Colonic mucosa (tissue), 4 donors: ENCODE data around the gene CD44. TPM values are rescaled to one million over a fixed set of nuclear protein-coding genes. Genes with fewer than 3 reads are reported as not detected.
A peak's percentile ranks its signal among the peaks of the same experiment; 100 is the strongest.

Experiments
- DNase-seq: peaks from one replicate; pipeline ENCODE4 v3.0.0-alpha.2; 2020
- H3K27ac ChIP-seq: fragments of 200-600 bp; one replicate; pipeline ENCODE4 v1.8.0; 2021
- H3K27me3 ChIP-seq: fragments of 200-600 bp; one replicate; pipeline ENCODE4 v1.8.0; 2021
- H3K36me3 ChIP-seq: fragments of 200-600 bp; one replicate; pipeline ENCODE4 v1.8.0; 2021
- H3K4me1 ChIP-seq: fragments of 200-600 bp; one replicate; pipeline ENCODE4 v1.8.0; 2021; ENCODE audit warnings: mild to moderate bottlenecking
- H3K4me3 ChIP-seq: fragments of 200-600 bp; one replicate; pipeline ENCODE4 v1.8.0; 2021
- H3K9ac ChIP-seq, 2 donors: one replicate each; pipeline ENCODE4 v1.7.0; 2013; ENCODE audit warnings: control low read depth in 2 of 2, low read depth in 2 of 2, low read length in 2 of 2
- H3K9me3 ChIP-seq: fragments of 200-600 bp; one replicate; pipeline ENCODE4 v1.8.0; 2021
- intact Hi-C: fragments of 100-400 bp; cut with DNase I; formaldehyde crosslinking; loops from one replicate; pipeline ENCODE4 v1.14.1; 2022
- total RNA-seq, 2 donors: library from RNA; stranded (reverse); fragmentation: NEBNext Ultra II Directional in 1 of 2; extraction: Animal tissue kit (Norgen Biotek cat#: 25700) in 1 of 2; gene quantifications; one replicate each; pipeline ENCODE4 v1.2.1, GENCODE V29; 2021
- TF ChIP-seq, protein P1 (sequence below): fragments of 200-600 bp; IDR thresholded peaks from one replicate; pipeline ENCODE4 v1.8.0; 2022; ENCODE audit warnings: antibody characterized with exemption, mild to moderate bottlenecking
- donor health status: healthy.
- donor health status: DM: no; HTN: no; CAD: no.
- donor health status: DM: no; HTN: no; CAD: no.

Gene CD44
- total RNA-seq, 2 donors from 2014 or later = 152 to 171 TPM

DNA sequence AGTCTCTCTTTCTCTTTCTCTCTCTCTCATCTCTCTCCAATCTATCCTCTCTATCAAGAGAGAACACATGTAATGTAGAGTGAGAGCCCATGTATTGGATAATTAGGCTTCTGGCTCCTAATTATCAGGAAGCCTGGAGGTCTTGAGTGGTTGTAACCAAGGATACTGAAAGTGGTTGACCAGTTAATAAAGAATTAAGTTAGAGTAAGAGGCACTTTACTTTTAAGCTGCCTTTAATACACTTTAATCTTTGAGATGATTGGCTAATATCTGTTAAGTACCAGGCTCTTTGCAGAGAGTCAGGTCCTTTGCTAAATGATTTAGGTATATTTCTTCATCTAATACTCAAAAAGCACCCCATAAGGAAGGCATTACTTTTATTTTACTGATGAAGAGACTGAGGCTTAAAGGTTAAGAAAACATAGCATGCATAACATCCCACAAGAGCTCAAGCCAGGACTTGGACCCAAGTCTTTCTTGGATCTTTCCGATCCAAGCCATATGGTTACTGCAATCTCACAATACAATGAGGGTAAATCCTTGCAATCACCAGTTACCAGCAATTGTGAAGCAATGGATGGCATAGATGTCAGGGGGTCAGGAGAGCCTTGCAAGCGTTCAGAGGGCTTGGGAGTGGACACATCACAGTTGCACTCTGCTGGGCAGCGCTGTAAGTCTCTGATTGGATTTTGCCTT is 22.1 kb downstream of the CD44 start:
- Histone ChIP-seq H3K36me3 (no peaks in the 10 kb centered on the region), H3K27ac (no peak overlapping the region), H3K9ac (no peak overlapping the region), H3K4me3 (no peak overlapping the region), H3K27me3 (no peaks in the 10 kb centered on the region), H3K9me3 (no peaks in the 10 kb centered on the region), H3K4me1 (peaks cover 16% of the 10 kb centered on the region)
- intact Hi-C loops = no loop called here
- DNase-seq = no peak
- TF ChIP-seq, protein P1, sequence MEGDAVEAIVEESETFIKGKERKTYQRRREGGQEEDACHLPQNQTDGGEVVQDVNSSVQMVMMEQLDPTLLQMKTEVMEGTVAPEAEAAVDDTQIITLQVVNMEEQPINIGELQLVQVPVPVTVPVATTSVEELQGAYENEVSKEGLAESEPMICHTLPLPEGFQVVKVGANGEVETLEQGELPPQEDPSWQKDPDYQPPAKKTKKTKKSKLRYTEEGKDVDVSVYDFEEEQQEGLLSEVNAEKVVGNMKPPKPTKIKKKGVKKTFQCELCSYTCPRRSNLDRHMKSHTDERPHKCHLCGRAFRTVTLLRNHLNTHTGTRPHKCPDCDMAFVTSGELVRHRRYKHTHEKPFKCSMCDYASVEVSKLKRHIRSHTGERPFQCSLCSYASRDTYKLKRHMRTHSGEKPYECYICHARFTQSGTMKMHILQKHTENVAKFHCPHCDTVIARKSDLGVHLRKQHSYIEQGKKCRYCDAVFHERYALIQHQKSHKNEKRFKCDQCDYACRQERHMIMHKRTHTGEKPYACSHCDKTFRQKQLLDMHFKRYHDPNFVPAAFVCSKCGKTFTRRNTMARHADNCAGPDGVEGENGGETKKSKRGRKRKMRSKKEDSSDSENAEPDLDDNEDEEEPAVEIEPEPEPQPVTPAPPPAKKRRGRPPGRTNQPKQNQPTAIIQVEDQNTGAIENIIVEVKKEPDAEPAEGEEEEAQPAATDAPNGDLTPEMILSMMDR = no peak

DNA sequence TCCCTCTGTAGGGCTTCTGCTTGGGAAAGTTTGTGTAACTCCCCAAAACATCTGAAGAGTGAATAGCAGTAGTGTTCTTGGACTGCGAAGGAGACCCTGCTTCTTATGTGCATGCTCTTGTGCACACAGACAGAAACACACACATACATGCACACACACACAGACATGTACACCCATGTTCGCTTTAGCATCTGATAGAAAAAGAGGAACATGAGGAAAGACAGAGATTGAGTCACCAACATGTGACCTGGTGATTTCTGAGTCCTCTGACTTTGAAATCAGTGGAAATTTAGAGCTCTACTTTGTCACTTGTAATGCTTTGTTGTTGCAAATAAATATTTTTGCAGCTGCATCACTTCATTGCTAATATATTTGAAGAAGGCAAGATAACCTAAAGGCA is 23.8 kb downstream of the CD44 start:
- no peaks in the 10 kb centered on the region for H3K27me3 ChIP-seq
- H3K4me3 ChIP-seq = no peak overlapping the region
- no peak overlapping the region for H3K9ac ChIP-seq
- TF ChIP-seq, protein P1 = no peak
- no peaks in the 10 kb centered on the region for H3K36me3 ChIP-seq
- H3K9me3 ChIP-seq = no peaks in the 10 kb centered on the region
- DNase-seq = no peak
- H3K4me1 ChIP-seq = peaks cover 23% of the 10 kb centered on the region
- H3K27ac ChIP-seq = peak overlapping the region; percentile 19
- intact Hi-C loops = no loop called here

DNA sequence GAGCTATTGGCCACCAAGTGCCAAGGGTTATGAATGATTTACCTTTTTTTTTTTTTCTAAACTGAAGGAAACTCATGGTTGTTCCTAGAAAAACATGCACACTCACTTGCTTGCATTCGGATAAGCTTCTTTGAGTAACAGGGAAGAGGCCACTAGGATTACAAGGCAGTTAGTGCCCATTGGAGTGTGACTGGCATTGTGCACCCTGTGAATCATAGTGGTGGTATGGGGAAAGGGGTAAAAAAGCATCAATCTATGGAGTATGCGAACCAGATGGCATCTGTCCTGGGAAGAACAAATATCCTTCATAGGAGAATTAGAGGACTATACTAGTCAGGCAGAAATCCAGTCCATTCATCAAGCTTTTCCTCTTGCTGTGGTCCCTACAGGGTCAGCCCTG is 24.2 kb downstream of the CD44 start:
- TF ChIP-seq, protein P1 = no peak
- no peaks in the 10 kb centered on the region for H3K27me3 ChIP-seq
- peak overlapping the region; percentile 19 for H3K27ac ChIP-seq
- H3K36me3 ChIP-seq = no peaks in the 10 kb centered on the region
- H3K9me3 ChIP-seq = no peaks in the 10 kb centered on the region
- H3K4me3 ChIP-seq = no peak overlapping the region
- intact Hi-C loops = no loop called here
- H3K9ac ChIP-seq = no peak overlapping the region
- H3K4me1 ChIP-seq = peaks cover 20% of the 10 kb centered on the region
- no peak for DNase-seq

DNA sequence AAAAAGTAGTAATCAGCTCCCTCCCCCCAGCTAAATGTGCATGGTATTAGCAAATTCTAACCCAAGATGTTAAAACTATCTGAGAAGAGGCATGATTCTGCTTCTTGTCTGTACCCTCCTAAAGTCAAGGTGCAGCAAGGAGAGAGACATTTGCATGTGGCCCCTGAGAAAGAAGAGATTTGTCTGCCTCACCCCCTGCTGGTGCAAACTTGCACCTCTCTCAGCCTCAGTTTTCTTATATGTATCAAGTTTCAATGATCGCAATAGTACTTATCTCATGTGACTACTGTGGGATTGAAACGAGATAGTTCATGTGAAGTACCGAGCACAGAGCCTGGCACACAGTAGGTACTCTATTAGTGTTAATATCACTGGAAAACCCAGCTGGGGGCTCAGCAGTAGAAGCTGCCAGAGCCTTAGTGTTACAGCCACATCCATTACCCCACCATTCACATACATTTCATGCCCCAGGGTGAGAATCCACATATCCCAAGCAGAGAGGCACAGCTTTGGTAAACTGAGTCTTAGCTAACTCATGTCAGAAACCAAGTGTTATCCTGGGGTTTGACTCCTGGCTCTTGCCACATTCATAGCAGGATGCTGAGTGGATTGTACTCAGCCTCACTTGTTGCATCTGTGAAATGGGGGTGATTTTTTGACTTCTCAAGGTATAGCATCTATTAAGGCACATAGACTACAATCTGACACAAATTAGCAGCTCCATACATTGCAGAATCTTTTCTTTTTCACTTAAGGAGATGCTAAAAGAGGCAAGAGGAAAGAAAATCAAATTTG is 24.9 kb downstream of the CD44 start:
- Histone ChIP-seq H3K4me3 (no peak overlapping the region), H3K4me1 (peaks cover 13% of the 10 kb centered on the region), H3K9ac (no peak overlapping the region), H3K36me3 (no peaks in the 10 kb centered on the region), H3K27ac (peak overlapping the region; percentile 19), H3K27me3 (no peaks in the 10 kb centered on the region), H3K9me3 (no peaks in the 10 kb centered on the region)
- TF ChIP-seq, protein P1 = no peak
- no peak for DNase-seq
- intact Hi-C loops = no loop called here

DNA sequence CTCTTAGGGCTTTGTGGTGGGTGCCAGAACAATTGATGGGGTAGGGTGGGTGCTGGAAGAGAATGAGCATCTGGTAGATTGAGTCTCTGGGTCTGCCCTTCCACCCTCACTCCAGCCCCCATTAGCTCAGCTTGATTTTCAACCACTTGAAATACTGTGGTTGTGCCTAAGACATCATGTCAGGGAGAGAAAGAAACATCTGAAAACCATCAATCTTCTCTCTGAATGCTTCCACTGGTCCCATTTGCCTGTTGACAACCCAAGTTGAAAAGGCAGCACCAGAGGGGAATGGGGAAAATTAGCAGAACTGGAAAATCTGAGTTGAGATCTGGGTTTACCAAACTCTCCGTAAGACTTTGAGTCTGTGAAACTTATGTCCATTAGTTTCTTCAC is 26.1 kb downstream of the CD44 start:
- intact Hi-C loops = no loop called here
- H3K9me3 ChIP-seq = no peaks in the 10 kb centered on the region
- DNase-seq = no peak
- peak overlapping the region; percentile 6 for H3K27ac ChIP-seq
- H3K9ac ChIP-seq = peak overlapping the region in 1 of 2 donors; percentile 6
- no peaks in the 10 kb centered on the region for H3K36me3 ChIP-seq
- no peak overlapping the region for H3K4me3 ChIP-seq
- peaks cover 7% of the 10 kb centered on the region for H3K4me1 ChIP-seq
- H3K27me3 ChIP-seq = no peaks in the 10 kb centered on the region
- TF ChIP-seq, protein P1 = no peak
